ENCODE results near the gene FANCI.

The FANCI gene

DNA sequence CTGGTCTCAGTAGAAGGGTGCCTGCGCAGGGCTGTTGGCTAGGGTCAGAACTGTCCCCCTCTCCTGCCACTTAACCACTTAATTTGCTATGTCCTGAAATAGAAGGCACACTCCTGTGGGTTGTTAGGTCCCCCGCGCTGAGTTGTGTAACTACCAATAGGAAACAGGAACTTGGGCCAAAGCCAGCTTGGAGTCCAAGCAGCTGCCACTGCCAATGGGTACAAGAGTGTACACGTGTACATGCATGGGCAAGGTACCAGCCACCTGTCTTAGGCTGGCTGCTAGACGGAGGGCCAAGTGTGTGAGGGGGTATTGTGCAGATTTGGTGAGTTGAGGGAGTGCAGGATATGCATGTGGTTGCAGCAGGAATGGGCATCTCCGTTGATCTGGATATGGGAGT is 120.6 kb downstream of the FANCI start:
- H3K9ac ChIP-seq (ENCODE audit: low read length) = no peak overlapping the region
- DNase-seq (ENCODE audit: low read depth) = no peak
- no peaks in the 10 kb centered on the region for H3K36me3 ChIP-seq (ENCODE audit: control insufficient read depth, insufficient read depth, low read length, severe bottlenecking)
- H3K4me1 ChIP-seq (ENCODE audit: control insufficient read depth, insufficient read depth, low read length) = peaks cover 3% of the 10 kb centered on the region
- H3K4me3 ChIP-seq (ENCODE audit: low read length) = no peak overlapping the region
- no peaks in the 10 kb centered on the region for H3K9me3 ChIP-seq (ENCODE audit: control insufficient read depth, low read length)
- peaks cover 90% of the 10 kb centered on the region for H3K27me3 ChIP-seq (replicated peaks; ENCODE audit: control insufficient read depth, insufficient read depth, low read length)

DNA sequence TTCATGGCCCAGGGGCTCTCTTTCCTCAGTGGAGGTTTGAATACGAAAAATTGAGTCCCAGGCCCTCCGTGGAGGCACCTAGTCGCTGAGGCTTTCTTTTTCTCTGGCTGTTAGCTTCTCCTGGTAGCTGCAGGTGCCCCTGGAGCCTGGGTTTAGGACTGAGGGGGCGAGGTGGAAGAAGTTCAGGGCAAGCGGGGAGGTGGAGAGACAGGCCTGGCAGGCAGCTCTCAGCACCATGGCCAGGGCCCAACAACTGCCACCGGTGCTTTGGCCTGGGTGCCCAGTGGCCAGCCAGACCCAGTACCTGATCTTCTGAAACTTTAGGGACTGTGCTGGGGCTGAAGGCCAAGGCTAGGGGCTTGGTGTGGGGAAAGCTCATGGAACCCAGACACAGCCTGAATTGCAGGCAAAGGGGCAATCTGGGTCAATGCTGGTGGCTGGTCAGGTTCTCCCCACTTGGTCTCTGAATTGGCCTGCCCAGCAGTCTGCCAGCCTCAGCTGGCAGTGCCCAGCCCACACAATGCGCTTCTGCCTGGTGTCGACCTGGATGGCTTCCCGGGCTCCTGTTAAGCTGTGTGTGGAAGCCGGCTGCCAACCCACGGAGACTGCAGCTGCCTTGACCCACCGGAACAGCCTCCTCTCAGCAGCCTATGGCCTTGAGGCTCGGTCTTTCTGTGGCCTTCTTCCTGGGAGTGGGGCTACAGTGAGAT is 121.1 kb downstream of the FANCI start:
- no peak for DNase-seq (ENCODE audit: low read depth)
- Histone ChIP-seq H3K36me3 (ENCODE audit: control insufficient read depth, insufficient read depth, low read length, severe bottlenecking) (no peaks in the 10 kb centered on the region), H3K9me3 (ENCODE audit: control insufficient read depth, low read length) (no peaks in the 10 kb centered on the region), H3K4me1 (ENCODE audit: control insufficient read depth, insufficient read depth, low read length) (peaks cover 3% of the 10 kb centered on the region), H3K9ac (ENCODE audit: low read length) (no peak overlapping the region), H3K4me3 (ENCODE audit: low read length) (no peak overlapping the region), H3K27me3 (replicated peaks; ENCODE audit: control insufficient read depth, insufficient read depth, low read length) (peaks cover 90% of the 10 kb centered on the region)

DNA sequence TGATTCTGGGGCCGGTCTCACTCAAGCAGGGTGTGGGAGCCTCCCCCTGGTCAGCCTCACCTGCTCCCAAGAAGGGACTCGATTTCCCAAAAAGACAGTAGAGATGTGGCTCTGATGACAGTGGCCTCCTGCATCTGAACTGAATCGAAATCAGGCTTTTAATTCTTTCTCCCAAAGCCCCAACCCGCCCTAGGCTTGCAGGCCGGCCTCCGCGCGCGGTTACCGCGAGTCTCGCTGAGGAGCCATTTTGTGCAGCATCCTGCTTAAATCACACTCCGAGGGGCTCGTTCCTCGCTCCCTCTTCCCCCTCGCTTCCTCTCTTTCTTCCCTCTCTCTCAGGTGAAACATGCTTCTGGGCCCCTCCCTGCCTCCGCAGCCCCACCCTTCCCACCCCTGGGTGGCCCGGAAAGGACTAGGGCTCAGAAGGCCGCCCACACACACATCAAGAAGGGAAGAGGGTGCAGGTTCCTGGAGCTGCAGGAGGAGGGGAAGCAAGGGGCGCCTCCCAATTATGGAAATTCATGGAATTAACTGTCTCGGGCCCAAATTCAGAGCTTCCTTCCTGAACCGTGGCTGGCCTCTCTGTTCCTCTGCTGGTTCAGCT is 121.8 kb downstream of the FANCI start:
- H3K9me3 ChIP-seq (ENCODE audit: control insufficient read depth, low read length) = no peaks in the 10 kb centered on the region
- peaks cover 3% of the 10 kb centered on the region for H3K4me1 ChIP-seq (ENCODE audit: control insufficient read depth, insufficient read depth, low read length)
- H3K4me3 ChIP-seq (ENCODE audit: low read length) = no peak overlapping the region
- H3K36me3 ChIP-seq (ENCODE audit: control insufficient read depth, insufficient read depth, low read length, severe bottlenecking) = no peaks in the 10 kb centered on the region
- peaks cover 90% of the 10 kb centered on the region for H3K27me3 ChIP-seq (replicated peaks; ENCODE audit: control insufficient read depth, insufficient read depth, low read length)
- no peak overlapping the region for H3K9ac ChIP-seq (ENCODE audit: low read length)
- DNase-seq (ENCODE audit: low read depth) = no peak

Data from adipocyte (in vitro differentiated cells).